ENCODE data around the gene CYP2S1.

CYP2S1 gene

DNA sequence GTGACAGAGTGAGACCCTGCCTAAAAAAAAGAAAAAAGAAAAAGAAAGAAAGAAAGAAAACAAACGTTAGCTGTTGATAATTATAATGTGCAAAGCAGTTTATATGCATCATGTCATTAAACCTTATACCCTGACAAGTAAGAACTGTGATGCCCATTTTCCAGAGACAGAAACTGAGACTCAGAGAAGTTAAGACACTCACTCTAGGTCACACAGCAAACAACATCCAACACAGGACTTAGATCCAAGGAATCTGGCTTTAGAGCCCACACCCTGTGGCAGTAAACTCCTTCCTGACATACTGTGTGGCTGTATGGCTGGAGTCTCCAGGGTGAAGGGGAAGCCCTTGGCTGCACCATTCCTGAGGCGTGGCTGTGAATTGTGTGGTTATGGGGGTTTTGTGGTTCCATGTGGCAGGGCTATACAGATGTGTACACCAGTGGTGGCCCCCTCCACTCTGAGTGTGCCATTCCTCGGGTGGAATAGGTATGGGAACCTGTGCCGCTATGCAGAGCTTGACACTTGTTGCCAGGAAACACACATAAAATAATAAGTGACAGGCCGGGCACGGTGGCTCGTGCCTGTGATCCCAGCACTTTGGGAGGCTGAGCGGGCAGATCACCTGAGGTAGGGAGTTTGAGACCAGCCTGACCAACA, 41.6 kb downstream of the CYP2S1 start:
- Histone ChIP-seq H3K9me3 (ENCODE audit: insufficient read depth, low read depth, low read length) (peaks cover 9% of the 10 kb centered on the region), H2BK120ac (ENCODE audit: insufficient read depth, low read length, poor library complexity) (no peak overlapping the region), H2AFZ (ENCODE audit: insufficient read depth, low read length, poor library complexity) (no peak overlapping the region), H3K36me3 (ENCODE audit: control insufficient read depth in 1 of 2, insufficient read depth in 2 of 2, low read length in 2 of 2) (peaks cover 51 to 61% of the 10 kb centered on the region in 2 experiments), H2BK5ac (ENCODE audit: low read depth, low read length, poor library complexity) (no peak overlapping the region), H4K12ac (ENCODE audit: low read depth, low read length) (no peak overlapping the region), H4K8ac (ENCODE audit: low read depth, low read length) (no peak overlapping the region), H3K14ac (ENCODE audit: low read length) (no peak overlapping the region), H3K27me3 (ENCODE audit: insufficient read depth, low read length) (no peaks in the 10 kb centered on the region), H3K18ac (ENCODE audit: low read length) (no peak overlapping the region), H3K79me2 (ENCODE audit: control insufficient read depth, insufficient read depth, low read length, poor library complexity) (no peaks in the 10 kb centered on the region), H3K23ac (ENCODE audit: low read length) (no peak overlapping the region), H3K4me1 (ENCODE audit: control insufficient read depth in 1 of 2, insufficient read depth in 2 of 2, low read length in 2 of 2) (no peaks in the 10 kb centered on the region), H3K27ac (ENCODE audit: low read depth, low read length) (no peak overlapping the region), H2AK5ac (ENCODE audit: low read length) (no peak overlapping the region), H3K4me3 (ENCODE audit: low read depth, low read length) (no peak overlapping the region), H3K4ac (ENCODE audit: low read depth, low read length) (no peak overlapping the region), H3K79me1 (ENCODE audit: low read length) (no peaks in the 10 kb centered on the region), H4K91ac (ENCODE audit: low read depth, low read length) (no peak overlapping the region), H2BK12ac (ENCODE audit: low read length) (no peak overlapping the region), H3K4me2 (ENCODE audit: low read length) (no peak overlapping the region), H3K9ac (ENCODE audit: low read length) (no peak overlapping the region)
- DNase-seq, result no peak
- no CpG with 5 or more reads among the region's 8 CpGs for WGBS (ENCODE audit: extremely low coverage, insufficient coverage, insufficient read length)

DNA sequence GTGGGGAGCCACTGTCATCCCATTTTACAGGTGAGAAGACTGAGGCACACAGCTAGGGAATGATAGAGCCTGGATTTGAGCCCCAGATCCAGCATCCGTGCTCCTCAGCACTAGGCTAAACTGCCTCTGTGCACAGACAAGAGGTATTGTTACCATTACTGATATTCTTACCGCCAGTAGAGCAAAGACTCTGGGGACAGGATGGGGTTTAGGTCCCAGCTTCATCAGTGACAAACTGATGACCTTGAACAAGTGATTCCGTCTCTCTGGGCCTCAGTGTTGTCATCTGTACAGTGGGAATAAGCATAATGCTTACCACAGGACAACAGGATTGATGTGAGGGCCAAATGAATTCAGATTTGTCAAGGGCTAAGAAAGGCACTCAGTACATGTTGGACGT, 42.5 kb downstream of the CYP2S1 start:
- Histone ChIP-seq H2AFZ (ENCODE audit: insufficient read depth, low read length, poor library complexity) (no peak overlapping the region), H3K79me2 (ENCODE audit: control insufficient read depth, insufficient read depth, low read length, poor library complexity) (no peaks in the 10 kb centered on the region), H3K4me3 (ENCODE audit: low read depth, low read length) (no peak overlapping the region), H3K9ac (ENCODE audit: low read length) (no peak overlapping the region), H3K9me3 (ENCODE audit: insufficient read depth, low read depth, low read length) (peaks cover 6% of the 10 kb centered on the region), H3K27ac (ENCODE audit: low read depth, low read length) (no peak overlapping the region), H3K36me3 (ENCODE audit: control insufficient read depth in 1 of 2, insufficient read depth in 2 of 2, low read length in 2 of 2) (peaks cover 51 to 65% of the 10 kb centered on the region in 2 experiments), H2BK12ac (ENCODE audit: low read length) (no peak overlapping the region), H3K27me3 (ENCODE audit: insufficient read depth, low read length) (no peaks in the 10 kb centered on the region), H2AK5ac (ENCODE audit: low read length) (no peak overlapping the region), H2BK5ac (ENCODE audit: low read depth, low read length, poor library complexity) (no peak overlapping the region), H4K8ac (ENCODE audit: low read depth, low read length) (no peak overlapping the region), H3K23ac (ENCODE audit: low read length) (no peak overlapping the region), H4K91ac (ENCODE audit: low read depth, low read length) (no peak overlapping the region), H3K4me2 (ENCODE audit: low read length) (no peak overlapping the region), H2BK120ac (ENCODE audit: insufficient read depth, low read length, poor library complexity) (no peak overlapping the region), H3K18ac (ENCODE audit: low read length) (no peak overlapping the region), H3K14ac (ENCODE audit: low read length) (no peak overlapping the region), H3K4ac (ENCODE audit: low read depth, low read length) (no peak overlapping the region), H3K79me1 (ENCODE audit: low read length) (no peaks in the 10 kb centered on the region), H4K12ac (ENCODE audit: low read depth, low read length) (no peak overlapping the region), H3K4me1 (ENCODE audit: control insufficient read depth in 1 of 2, insufficient read depth in 2 of 2, low read length in 2 of 2) (no peaks in the 10 kb centered on the region)
- DNase-seq, result no peak
- no CpG with 5 or more reads among the region's 4 CpGs for WGBS (ENCODE audit: extremely low coverage, insufficient coverage, insufficient read length)

DNA sequence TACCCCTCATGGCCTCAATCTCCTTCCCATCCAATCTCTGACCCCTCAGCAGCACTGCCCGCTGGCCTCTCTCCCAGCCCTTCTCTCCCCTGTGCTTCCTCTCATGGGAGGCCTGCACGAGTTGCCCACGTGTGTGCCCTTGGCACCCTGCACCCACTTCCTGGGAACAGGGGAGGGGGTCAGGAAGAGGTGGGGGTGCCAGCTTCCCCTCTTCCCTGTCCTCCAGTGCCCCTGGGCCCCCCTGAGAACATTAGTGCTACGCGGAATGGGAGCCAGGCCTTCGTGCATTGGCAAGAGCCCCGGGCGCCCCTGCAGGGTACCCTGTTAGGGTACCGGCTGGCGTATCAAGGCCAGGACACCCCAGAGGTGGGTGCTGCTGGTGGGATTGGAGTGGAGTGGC, 45.2 kb downstream of the CYP2S1 start:
- no peak overlapping the region for H3K27ac ChIP-seq (ENCODE audit: low read depth, low read length)
- H3K4me2 ChIP-seq (ENCODE audit: low read length), result no peak overlapping the region
- no peaks in the 10 kb centered on the region for H3K79me2 ChIP-seq (ENCODE audit: control insufficient read depth, insufficient read depth, low read length, poor library complexity)
- no peak overlapping the region for H2BK120ac ChIP-seq (ENCODE audit: insufficient read depth, low read length, poor library complexity)
- no peak overlapping the region for H2AK5ac ChIP-seq (ENCODE audit: low read length)
- H3K14ac ChIP-seq (ENCODE audit: low read length), result no peak overlapping the region
- H3K23ac ChIP-seq (ENCODE audit: low read length), result no peak overlapping the region
- H3K79me1 ChIP-seq (ENCODE audit: low read length), result no peaks in the 10 kb centered on the region
- H3K4me1 ChIP-seq (ENCODE audit: control insufficient read depth in 1 of 2, insufficient read depth in 2 of 2, low read length in 2 of 2), result no peaks in the 10 kb centered on the region
- H4K12ac ChIP-seq (ENCODE audit: low read depth, low read length), result no peak overlapping the region
- no peak overlapping the region for H3K18ac ChIP-seq (ENCODE audit: low read length)
- no peak overlapping the region for H3K4ac ChIP-seq (ENCODE audit: low read depth, low read length)
- H3K4me3 ChIP-seq (ENCODE audit: low read depth, low read length), result no peak overlapping the region
- WGBS (ENCODE audit: extremely low coverage, insufficient coverage, insufficient read length), result no CpG with 5 or more reads among the region's 10 CpGs
- no peaks in the 10 kb centered on the region for H3K27me3 ChIP-seq (ENCODE audit: insufficient read depth, low read length)
- H2BK12ac ChIP-seq (ENCODE audit: low read length), result no peak overlapping the region
- no peak overlapping the region for H4K91ac ChIP-seq (ENCODE audit: low read depth, low read length)
- no peak overlapping the region for H2BK5ac ChIP-seq (ENCODE audit: low read depth, low read length, poor library complexity)
- no peak overlapping the region for H4K8ac ChIP-seq (ENCODE audit: low read depth, low read length)
- DNase-seq, result no peak
- H3K9ac ChIP-seq (ENCODE audit: low read length), result no peak overlapping the region
- H3K9me3 ChIP-seq (ENCODE audit: insufficient read depth, low read depth, low read length), result peaks cover 3% of the 10 kb centered on the region
- H2AFZ ChIP-seq (ENCODE audit: insufficient read depth, low read length, poor library complexity), result no peak overlapping the region
- H3K36me3 ChIP-seq (ENCODE audit: control insufficient read depth in 1 of 2, insufficient read depth in 2 of 2, low read length in 2 of 2), result peaks cover 55 to 77% of the 10 kb centered on the region in 2 experiments

DNA sequence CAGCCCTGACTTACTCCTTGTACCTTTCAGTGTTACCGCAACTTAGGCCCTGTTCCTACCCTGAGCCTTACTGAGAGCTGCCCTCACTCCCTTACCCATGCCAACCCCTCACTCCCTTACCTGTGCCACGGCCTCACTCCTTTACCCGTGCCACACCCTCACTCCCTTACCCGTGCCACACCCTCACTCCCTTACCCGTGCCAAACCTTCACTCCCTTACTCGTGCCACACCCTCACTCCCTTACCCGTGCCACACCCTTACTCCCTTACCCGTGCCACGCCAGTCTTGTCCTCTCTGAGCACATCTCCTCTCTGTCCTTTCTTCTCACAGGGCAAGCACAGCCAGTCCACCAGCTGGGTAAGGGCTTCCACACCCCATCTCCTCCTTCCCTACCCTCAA, 46.3 kb downstream of the CYP2S1 start:
- Histone ChIP-seq H3K18ac (ENCODE audit: low read length) (no peak overlapping the region), H2AFZ (ENCODE audit: insufficient read depth, low read length, poor library complexity) (no peak overlapping the region), H3K4me2 (ENCODE audit: low read length) (no peak overlapping the region), H3K4ac (ENCODE audit: low read depth, low read length) (no peak overlapping the region), H2BK12ac (ENCODE audit: low read length) (no peak overlapping the region), H3K14ac (ENCODE audit: low read length) (no peak overlapping the region), H3K79me1 (ENCODE audit: low read length) (no peaks in the 10 kb centered on the region), H3K27ac (ENCODE audit: low read depth, low read length) (no peak overlapping the region), H2BK120ac (ENCODE audit: insufficient read depth, low read length, poor library complexity) (no peak overlapping the region), H3K27me3 (ENCODE audit: insufficient read depth, low read length) (no peaks in the 10 kb centered on the region), H3K36me3 (ENCODE audit: control insufficient read depth in 1 of 2, insufficient read depth in 2 of 2, low read length in 2 of 2) (peaks cover 54 to 74% of the 10 kb centered on the region in 2 experiments), H2AK5ac (ENCODE audit: low read length) (no peak overlapping the region), H4K8ac (ENCODE audit: low read depth, low read length) (no peak overlapping the region), H3K9ac (ENCODE audit: low read length) (no peak overlapping the region), H3K79me2 (ENCODE audit: control insufficient read depth, insufficient read depth, low read length, poor library complexity) (no peaks in the 10 kb centered on the region), H3K4me3 (ENCODE audit: low read depth, low read length) (no peak overlapping the region), H4K91ac (ENCODE audit: low read depth, low read length) (no peak overlapping the region), H3K23ac (ENCODE audit: low read length) (no peak overlapping the region), H3K4me1 (ENCODE audit: control insufficient read depth in 1 of 2, insufficient read depth in 2 of 2, low read length in 2 of 2) (no peaks in the 10 kb centered on the region), H2BK5ac (ENCODE audit: low read depth, low read length, poor library complexity) (no peak overlapping the region), H4K12ac (ENCODE audit: low read depth, low read length) (no peak overlapping the region), H3K9me3 (ENCODE audit: insufficient read depth, low read depth, low read length) (peaks cover 3% of the 10 kb centered on the region)
- WGBS (ENCODE audit: extremely low coverage, insufficient coverage, insufficient read length), result no CpG with 5 or more reads among the region's 9 CpGs
- DNase-seq, result no peak

All from trophoblast cell (in vitro differentiated cells and primary cell).